ENCODE data around the gene BLID. TPM values are rescaled to one million over a fixed set of nuclear protein-coding genes. Genes with fewer than 3 reads are reported as not detected.

Gene BLID
- total RNA-seq, 1 experiment from 2014 or later, result not detected

DNA sequence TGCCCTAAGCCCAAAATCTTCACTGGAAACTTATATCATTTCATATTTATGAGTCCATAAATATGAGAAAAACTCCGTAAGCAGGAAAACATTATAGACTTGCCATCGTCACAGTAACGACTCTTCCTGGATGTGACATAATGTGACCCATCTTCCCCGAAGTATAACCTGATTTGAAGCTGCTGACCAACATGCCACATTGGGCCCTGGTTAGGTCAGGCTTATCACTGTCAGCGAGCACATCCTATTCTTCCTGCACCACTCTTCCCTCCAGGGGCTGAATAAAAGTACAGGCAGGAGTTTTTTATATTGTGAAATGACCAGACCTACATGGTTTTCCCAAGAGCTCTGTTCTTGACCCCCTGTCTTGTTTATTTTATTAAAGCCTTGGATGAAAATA is 12.1 kb upstream of the BLID start:
- Mint-ChIP-seq H3K4me3 (ENCODE audit: low read depth, unreplicated experiment) (no peak overlapping the region), H3K27ac (ENCODE audit: unreplicated experiment) (no peak overlapping the region), H3K36me3 (ENCODE audit: insufficient read depth, unreplicated experiment) (no peaks in the 10 kb centered on the region), H3K9me3 (ENCODE audit: low read depth, unreplicated experiment) (no peaks in the 10 kb centered on the region), H3K27me3 (ENCODE audit: unreplicated experiment) (peaks cover 49% of the 10 kb centered on the region), H3K4me1 (ENCODE audit: low read depth, unreplicated experiment) (no peaks in the 10 kb centered on the region)
- CTCF ChIA-PET, result no interaction called here
- DNase-seq, result no peak
- no TSS peak for BruUV-seq (replicated peaks)
- intact Hi-C loops (cut with micrococcal nuclease; ENCODE audit: unreplicated experiment), result no loop called here
- TF ChIP-seq, protein P1, sequence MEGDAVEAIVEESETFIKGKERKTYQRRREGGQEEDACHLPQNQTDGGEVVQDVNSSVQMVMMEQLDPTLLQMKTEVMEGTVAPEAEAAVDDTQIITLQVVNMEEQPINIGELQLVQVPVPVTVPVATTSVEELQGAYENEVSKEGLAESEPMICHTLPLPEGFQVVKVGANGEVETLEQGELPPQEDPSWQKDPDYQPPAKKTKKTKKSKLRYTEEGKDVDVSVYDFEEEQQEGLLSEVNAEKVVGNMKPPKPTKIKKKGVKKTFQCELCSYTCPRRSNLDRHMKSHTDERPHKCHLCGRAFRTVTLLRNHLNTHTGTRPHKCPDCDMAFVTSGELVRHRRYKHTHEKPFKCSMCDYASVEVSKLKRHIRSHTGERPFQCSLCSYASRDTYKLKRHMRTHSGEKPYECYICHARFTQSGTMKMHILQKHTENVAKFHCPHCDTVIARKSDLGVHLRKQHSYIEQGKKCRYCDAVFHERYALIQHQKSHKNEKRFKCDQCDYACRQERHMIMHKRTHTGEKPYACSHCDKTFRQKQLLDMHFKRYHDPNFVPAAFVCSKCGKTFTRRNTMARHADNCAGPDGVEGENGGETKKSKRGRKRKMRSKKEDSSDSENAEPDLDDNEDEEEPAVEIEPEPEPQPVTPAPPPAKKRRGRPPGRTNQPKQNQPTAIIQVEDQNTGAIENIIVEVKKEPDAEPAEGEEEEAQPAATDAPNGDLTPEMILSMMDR (IDR thresholded peaks at IDR 0.05; ENCODE audit: unreplicated experiment), result no peak

DNA sequence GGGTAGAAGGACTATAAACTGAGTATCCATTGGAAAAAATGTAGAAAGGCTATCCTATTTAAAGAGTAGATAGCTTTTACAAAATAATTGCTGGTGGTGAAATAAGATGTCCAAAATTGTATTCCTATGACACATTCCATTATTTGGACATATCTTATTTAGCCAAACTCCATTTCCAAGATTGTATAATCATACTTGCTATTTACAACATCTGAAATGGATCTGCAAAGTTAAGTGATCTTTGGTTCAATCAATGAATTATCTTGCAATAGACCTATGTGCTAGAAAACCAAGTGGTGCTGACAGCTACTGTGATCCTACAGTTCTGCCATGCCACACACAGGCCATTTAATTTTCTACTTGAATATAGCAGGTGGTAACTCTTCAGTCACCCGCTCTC is 11.0 kb upstream of the BLID start:
- intact Hi-C loops (cut with micrococcal nuclease; ENCODE audit: unreplicated experiment), result no loop called here
- DNase-seq, result no peak
- CTCF ChIA-PET, result no interaction called here
- Mint-ChIP-seq H3K27ac (ENCODE audit: unreplicated experiment) (no peak overlapping the region), H3K4me3 (ENCODE audit: low read depth, unreplicated experiment) (no peak overlapping the region), H3K9me3 (ENCODE audit: low read depth, unreplicated experiment) (no peaks in the 10 kb centered on the region), H3K27me3 (ENCODE audit: unreplicated experiment) (peaks cover 39% of the 10 kb centered on the region), H3K36me3 (ENCODE audit: insufficient read depth, unreplicated experiment) (no peaks in the 10 kb centered on the region), H3K4me1 (ENCODE audit: low read depth, unreplicated experiment) (no peaks in the 10 kb centered on the region)
- BruUV-seq (replicated peaks), result no TSS peak
- TF ChIP-seq, protein P1 (IDR thresholded peaks at IDR 0.05; ENCODE audit: unreplicated experiment), result no peak

DNA sequence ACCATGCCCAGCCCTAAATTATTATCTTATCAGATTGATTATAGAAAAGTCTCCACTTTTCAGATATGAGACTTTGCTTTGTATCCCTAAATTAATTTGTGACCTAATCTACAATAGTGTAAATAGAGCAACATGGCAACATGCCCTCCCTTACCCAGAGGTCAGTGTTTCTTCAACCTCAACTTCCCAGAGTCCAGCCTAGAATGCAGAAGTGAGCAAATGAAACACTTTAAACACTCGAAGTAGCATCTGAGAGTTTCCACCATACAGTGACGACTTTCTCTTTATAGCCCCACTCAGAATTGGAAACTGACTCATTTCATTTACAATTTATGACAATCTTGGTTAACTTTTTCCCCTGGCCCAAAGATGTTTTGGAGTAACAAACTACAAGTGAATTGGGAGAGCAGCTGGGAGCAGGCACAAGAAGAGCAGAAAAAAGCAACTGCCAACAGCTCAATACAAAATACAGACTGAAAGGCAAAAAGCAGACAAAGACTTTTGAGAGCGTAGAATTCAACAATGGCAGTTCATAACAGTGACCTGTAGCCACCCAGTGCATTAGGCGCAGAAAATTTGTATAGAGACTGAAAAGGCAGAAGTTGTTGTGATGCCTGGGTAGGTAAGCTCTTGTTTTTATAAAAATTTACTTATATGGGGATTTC is 10.1 kb upstream of the BLID start:
- TF ChIP-seq, protein P1 (IDR thresholded peaks at IDR 0.05; ENCODE audit: unreplicated experiment), result no peak
- CTCF ChIA-PET, result no interaction called here
- Mint-ChIP-seq H3K9me3 (ENCODE audit: low read depth, unreplicated experiment) (no peaks in the 10 kb centered on the region), H3K4me3 (ENCODE audit: low read depth, unreplicated experiment) (no peak overlapping the region), H3K36me3 (ENCODE audit: insufficient read depth, unreplicated experiment) (no peaks in the 10 kb centered on the region), H3K4me1 (ENCODE audit: low read depth, unreplicated experiment) (no peaks in the 10 kb centered on the region), H3K27ac (ENCODE audit: unreplicated experiment) (no peak overlapping the region), H3K27me3 (ENCODE audit: unreplicated experiment) (peaks cover 32% of the 10 kb centered on the region)
- intact Hi-C loops (cut with micrococcal nuclease; ENCODE audit: unreplicated experiment), result no loop called here
- BruUV-seq (replicated peaks), result no TSS peak
- DNase-seq, result no peak

DNA sequence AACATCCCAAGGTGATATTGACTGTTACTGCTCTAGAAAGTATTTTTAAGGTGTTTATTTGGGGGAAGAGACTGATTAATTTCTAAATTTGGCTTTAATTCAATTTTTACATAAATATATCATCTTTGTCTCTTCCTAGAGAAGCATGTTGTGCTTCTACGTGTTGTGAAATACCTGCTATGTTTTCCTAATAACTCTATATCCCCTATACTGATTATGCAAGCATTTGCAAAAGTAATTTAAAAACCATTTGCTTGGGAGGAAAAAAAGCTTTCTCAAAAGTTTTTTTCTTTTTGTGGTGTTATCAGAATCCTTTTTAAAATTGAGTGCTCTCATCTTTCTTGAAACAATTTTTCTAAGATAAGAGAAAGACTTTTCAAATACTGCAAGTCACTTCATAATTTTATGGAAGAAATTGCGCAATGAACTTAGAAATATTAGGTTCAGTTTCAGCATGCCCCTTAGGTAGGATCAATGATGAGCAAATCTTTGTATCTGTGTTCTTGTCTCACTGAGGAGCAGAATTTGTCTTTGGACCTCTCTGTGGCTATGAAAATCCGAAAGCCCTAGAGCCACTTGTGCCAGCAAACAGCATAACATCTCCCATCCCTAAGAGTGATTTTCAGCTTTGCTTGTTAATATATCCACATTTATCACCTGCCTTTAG is 7.4 kb upstream of the BLID start:
- H3K4me1 Mint-ChIP-seq (ENCODE audit: low read depth, unreplicated experiment), result no peaks in the 10 kb centered on the region
- no peaks in the 10 kb centered on the region for H3K9me3 Mint-ChIP-seq (ENCODE audit: low read depth, unreplicated experiment)
- no peak overlapping the region for H3K27ac Mint-ChIP-seq (ENCODE audit: unreplicated experiment)
- no peak overlapping the region for H3K4me3 Mint-ChIP-seq (ENCODE audit: low read depth, unreplicated experiment)
- H3K36me3 Mint-ChIP-seq (ENCODE audit: insufficient read depth, unreplicated experiment), result no peaks in the 10 kb centered on the region
- TF ChIP-seq, protein P1 (IDR thresholded peaks at IDR 0.05; ENCODE audit: unreplicated experiment), result no peak
- no peak for DNase-seq
- CTCF ChIA-PET, result no interaction called here
- H3K27me3 Mint-ChIP-seq (ENCODE audit: unreplicated experiment), result peaks cover 13% of the 10 kb centered on the region
- intact Hi-C loops (cut with micrococcal nuclease; ENCODE audit: unreplicated experiment), result no loop called here
- no TSS peak for BruUV-seq (replicated peaks)

All from Calu3 (cell line).